HFFc6 (cell line): ENCODE results near the gene PUS10. TPM values are rescaled to one million over a fixed set of nuclear protein-coding genes. Genes with fewer than 3 reads are reported as not detected.
A peak's percentile ranks its signal among the peaks of the same experiment; 100 is the strongest.

Source experiments
- DNase-seq: peaks from one replicate; pipeline ENCODE4 v3.0.0-alpha.2; 2018
- H3K27ac Mint-ChIP-seq: 2 replicates; pipeline ENCODE4 v1.8.0; 2020; ENCODE audit warnings: mild to moderate bottlenecking, mixed read lengths
- H3K27me3 Mint-ChIP-seq: 2 replicates; pipeline ENCODE4 v1.8.0; 2021; ENCODE audit warnings: mild to moderate bottlenecking, moderate library complexity, mixed read lengths; ENCODE audit not compliant: insufficient read depth
- H3K36me3 Mint-ChIP-seq: 2 replicates; pipeline ENCODE4 v1.8.0; 2021; ENCODE audit warnings: low read depth, mixed read lengths
- H3K4me1 Mint-ChIP-seq: 2 replicates; pipeline ENCODE4 v1.8.0; 2020; ENCODE audit warnings: low read depth, mixed read lengths
- H3K4me3 Mint-ChIP-seq: 2 replicates; pipeline ENCODE4 v1.8.0; 2020; ENCODE audit warnings: mild to moderate bottlenecking, moderate library complexity, mixed read lengths
- H3K9me3 Mint-ChIP-seq: 2 replicates; pipeline ENCODE4 v1.8.0; 2020; ENCODE audit warnings: mild to moderate bottlenecking, mixed read lengths
- CTCF ChIP-seq: fragments of 200-600 bp; sonication (generic); IDR thresholded peaks from 2 replicates; pipeline ENCODE4 v1.5.0; 2021; ENCODE audit warnings: antibody characterized with exemption, mild to moderate bottlenecking
- total RNA-seq, 6 experiments: library from RNA; stranded (reverse); fragmentation: NEBNext Ultra II Directional; extraction: Animal tissue kit (Norgen Biotek cat#: 25700); gene quantifications; 2 replicates in 1 of 6; 3 replicates in 5 of 6; pipeline ENCODE4 v1.2.3, GENCODE V29; 2021

The PUS10 gene
- total RNA-seq, 6 experiments from 2014 or later, result 4.2 to 6.1 (median 5.3) TPM

GRCh38 chr2:61009355-61009754 is 8.7 kb downstream of the PUS10 start:
- H3K4me3 Mint-ChIP-seq, result no peak overlapping the region
- DNase-seq, result no peak
- H3K9me3 Mint-ChIP-seq, result no peaks in the 10 kb centered on the region
- H3K36me3 Mint-ChIP-seq, result no peaks in the 10 kb centered on the region
- H3K27me3 Mint-ChIP-seq, result no peaks in the 10 kb centered on the region
- TF ChIP-seq CTCF, result no peak
- peaks cover 35% of the 10 kb centered on the region for H3K4me1 Mint-ChIP-seq
- H3K27ac Mint-ChIP-seq, result no peak overlapping the region

GRCh38 chr2:61006486-61007105 is 11.5 kb downstream of the PUS10 start:
- H3K9me3 Mint-ChIP-seq, result no peaks in the 10 kb centered on the region
- no peak for DNase-seq
- peaks cover 20% of the 10 kb centered on the region for H3K4me1 Mint-ChIP-seq
- no peak overlapping the region for H3K4me3 Mint-ChIP-seq
- TF ChIP-seq CTCF, result no peak
- H3K27ac Mint-ChIP-seq, result no peak overlapping the region
- H3K27me3 Mint-ChIP-seq, result no peaks in the 10 kb centered on the region
- no peaks in the 10 kb centered on the region for H3K36me3 Mint-ChIP-seq

- no peak overlapping the region for H3K4me3 Mint-ChIP-seq
- no peaks in the 10 kb centered on the region for H3K36me3 Mint-ChIP-seq
- no peaks in the 10 kb centered on the region for H3K27me3 Mint-ChIP-seq
- peaks cover 16% of the 10 kb centered on the region; the same call in 1 of the 2 replicates for H3K4me1 Mint-ChIP-seq
- H3K9me3 Mint-ChIP-seq, result no peaks in the 10 kb centered on the region
- DNase-seq, result no peak
- H3K27ac Mint-ChIP-seq, result no peak overlapping the region
- no peak for TF ChIP-seq CTCF
These were observed 12.3 kb downstream of the PUS10 start for GRCh38 chr2:61005736-61006135.

DNA sequence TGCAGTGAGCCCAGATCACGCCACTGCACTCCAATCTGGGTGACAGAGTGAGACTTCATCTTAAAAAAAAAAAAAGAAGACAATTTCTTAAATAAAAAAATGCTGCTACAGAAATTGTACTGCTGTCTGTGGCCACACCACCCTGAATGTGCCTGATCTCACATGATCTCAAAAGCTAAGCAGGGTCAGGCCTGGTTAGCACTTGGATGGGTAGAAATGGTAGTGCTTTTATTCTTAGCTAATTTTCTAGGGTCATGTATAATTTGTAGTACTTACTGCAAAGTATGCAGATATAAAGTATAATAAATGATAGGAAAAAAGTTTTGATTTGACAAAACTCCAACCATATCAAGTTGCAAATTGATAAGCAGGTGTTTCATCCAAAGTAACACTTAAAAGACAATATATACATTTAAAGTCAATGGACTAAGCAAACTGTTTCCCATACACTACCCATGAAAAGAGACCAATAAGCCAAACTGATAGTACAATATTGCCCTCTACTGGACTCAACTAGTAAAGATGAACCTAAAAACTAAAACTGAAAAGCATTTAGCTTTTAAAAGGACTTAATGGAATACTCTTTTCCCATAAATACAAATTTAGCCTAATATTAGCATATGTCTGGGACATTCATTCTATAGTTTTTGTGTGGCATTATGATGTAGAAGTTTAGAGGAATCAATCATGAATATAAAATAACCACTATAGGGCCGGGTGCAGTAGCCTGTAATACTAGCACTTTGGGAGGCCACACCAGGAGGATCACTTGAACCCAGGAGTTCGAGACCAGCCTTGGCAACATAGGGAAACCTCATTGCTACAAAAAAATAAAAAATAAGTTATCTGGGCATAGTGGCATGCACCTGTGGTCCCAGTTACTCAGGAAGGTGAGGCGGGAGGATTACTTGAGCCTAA is 19.2 kb downstream of the PUS10 start:
- Mint-ChIP-seq H3K4me3 (no peak overlapping the region), H3K36me3 (no peaks in the 10 kb centered on the region), H3K27ac (no peak overlapping the region), H3K9me3 (no peaks in the 10 kb centered on the region), H3K4me1 (0 out of 2 replicates have a peak, but pooled peaks cover under 1% of the 10 kb centered on the region), H3K27me3 (no peaks in the 10 kb centered on the region)
- peak; percentile 86 for TF ChIP-seq CTCF
- peak; percentile 47 for DNase-seq

DNA sequence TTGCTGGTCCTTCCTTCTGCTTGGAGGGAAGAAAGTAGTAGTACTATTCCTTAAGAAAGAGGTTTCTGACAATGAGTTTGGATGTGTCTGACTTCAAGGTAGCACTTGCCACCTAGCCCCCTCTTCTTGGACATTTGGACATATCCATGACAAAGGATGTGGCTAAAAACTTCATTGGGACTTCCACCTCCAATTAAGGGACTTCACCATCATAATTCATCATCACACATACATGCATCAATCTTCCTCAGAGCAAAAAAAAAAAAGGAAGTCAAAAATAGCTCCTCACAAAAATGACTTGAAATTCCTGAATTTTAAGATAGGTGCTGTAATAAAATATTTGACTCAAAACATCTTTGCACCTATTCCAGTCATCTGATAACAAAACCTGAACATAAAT is 23.9 kb downstream of the PUS10 start:
- Mint-ChIP-seq H3K36me3 (peaks cover 21% of the 10 kb centered on the region), H3K27ac (no peak overlapping the region), H3K27me3 (no peaks in the 10 kb centered on the region), H3K4me3 (no peak overlapping the region), H3K9me3 (peaks cover 18% of the 10 kb centered on the region), H3K4me1 (no peaks in the 10 kb centered on the region)
- no peak for DNase-seq
- TF ChIP-seq CTCF, result no peak
